ENCODE results near the gene MKNK2. TPM values are rescaled to one million over a fixed set of nuclear protein-coding genes. Genes with fewer than 3 reads are reported as not detected.

MKNK2 gene
- total RNA-seq, 2 donors from 2014 or later = 120 to 123 TPM

- 98% methylated on average over 8 to 20 of the region's 20 CpGs for WGBS, 2 experiments (ENCODE audit: insufficient coverage in 1 of 2, insufficient read length in 1 of 2)
- no peak for DNase-seq
- H3K36me3 ChIP-seq (ENCODE audit: control insufficient read depth, insufficient read depth, low read length) = peaks cover 38% of the 10 kb centered on the region
- Mint-ChIP-seq H3K4me3 (no peak overlapping the region), H3K27ac (no peak overlapping the region), H3K36me3 (ENCODE audit: low read depth) (peaks cover 24% of the 10 kb centered on the region), H3K4me1 (no peaks in the 10 kb centered on the region), H3K9me3 (peaks cover 12% of the 10 kb centered on the region), H3K27me3 (ENCODE audit: insufficient read depth) (no peaks in the 10 kb centered on the region)
- TF ChIP-seq CTCF (conservative IDR thresholded peaks at IDR 0.05) = no peak
- H3K9me3 ChIP-seq (ENCODE audit: control insufficient read depth, low read length) = no peaks in the 10 kb centered on the region
- no peaks in the 10 kb centered on the region for H3K27me3 ChIP-seq (ENCODE audit: control insufficient read depth, insufficient read depth, low read length, poor library complexity, severe bottlenecking)
- H3K4me3 ChIP-seq (ENCODE audit: low read length) = no peak overlapping the region
- H3K9ac ChIP-seq (ENCODE audit: extremely low read depth, low read length, poor library complexity, severe bottlenecking) = no peak overlapping the region
- peaks cover 4% of the 10 kb centered on the region for H3K4me1 ChIP-seq (ENCODE audit: control insufficient read depth, insufficient read depth, low read length)
- no peak overlapping the region for H3K27ac ChIP-seq (ENCODE audit: low read depth, low read length)
Measured at GRCh38 chr19:2039959-2040646, 10.9 kb downstream of the MKNK2 start.

- Histone ChIP-seq H3K4me1 (ENCODE audit: control insufficient read depth, insufficient read depth, low read length) (peaks cover 4% of the 10 kb centered on the region), H3K27me3 (ENCODE audit: control insufficient read depth, insufficient read depth, low read length, poor library complexity, severe bottlenecking) (no peaks in the 10 kb centered on the region), H3K27ac (ENCODE audit: low read depth, low read length) (no peak overlapping the region), H3K9me3 (ENCODE audit: control insufficient read depth, low read length) (no peaks in the 10 kb centered on the region), H3K36me3 (ENCODE audit: control insufficient read depth, insufficient read depth, low read length) (peaks cover 38% of the 10 kb centered on the region), H3K4me3 (ENCODE audit: low read length) (no peak overlapping the region), H3K9ac (ENCODE audit: extremely low read depth, low read length, poor library complexity, severe bottlenecking) (no peak overlapping the region)
- H3K9me3 Mint-ChIP-seq = peaks cover 15% of the 10 kb centered on the region
- H3K27ac Mint-ChIP-seq = no peak overlapping the region
- peak; percentile 29 for TF ChIP-seq CTCF (conservative IDR thresholded peaks at IDR 0.05)
- no peak for DNase-seq
- H3K4me3 Mint-ChIP-seq = no peak overlapping the region
- no peaks in the 10 kb centered on the region for H3K27me3 Mint-ChIP-seq (ENCODE audit: insufficient read depth)
- H3K36me3 Mint-ChIP-seq (ENCODE audit: low read depth) = peaks cover 21% of the 10 kb centered on the region
- 95 to 98% methylated on average over 8 to 30 of the region's 30 CpGs for WGBS, 2 experiments (ENCODE audit: insufficient coverage in 1 of 2, insufficient read length in 1 of 2)
- no peaks in the 10 kb centered on the region for H3K4me1 Mint-ChIP-seq
Measured at GRCh38 chr19:2039089-2039958, 11.7 kb downstream of the MKNK2 start.

GRCh38 chr19:2038284-2039088, 12.6 kb downstream of the MKNK2 start:
- Histone ChIP-seq H3K4me3 (ENCODE audit: low read length) (no peak overlapping the region), H3K36me3 (ENCODE audit: control insufficient read depth, insufficient read depth, low read length) (peaks cover 38% of the 10 kb centered on the region), H3K27me3 (ENCODE audit: control insufficient read depth, insufficient read depth, low read length, poor library complexity, severe bottlenecking) (no peaks in the 10 kb centered on the region), H3K9ac (ENCODE audit: extremely low read depth, low read length, poor library complexity, severe bottlenecking) (no peak overlapping the region), H3K27ac (ENCODE audit: low read depth, low read length) (no peak overlapping the region), H3K9me3 (ENCODE audit: control insufficient read depth, low read length) (no peaks in the 10 kb centered on the region), H3K4me1 (ENCODE audit: control insufficient read depth, insufficient read depth, low read length) (peaks cover 4% of the 10 kb centered on the region)
- Mint-ChIP-seq H3K4me1 (no peaks in the 10 kb centered on the region), H3K27me3 (ENCODE audit: insufficient read depth) (no peaks in the 10 kb centered on the region), H3K4me3 (no peak overlapping the region), H3K27ac (no peak overlapping the region), H3K9me3 (peaks cover 15% of the 10 kb centered on the region), H3K36me3 (ENCODE audit: low read depth) (peaks cover 19% of the 10 kb centered on the region)
- TF ChIP-seq CTCF (conservative IDR thresholded peaks at IDR 0.05) = no peak
- 95 to 97% methylated on average over 19 to 43 of the region's 44 CpGs for WGBS, 2 experiments (ENCODE audit: insufficient coverage in 1 of 2, insufficient read length in 1 of 2)
- DNase-seq = peak; percentile 41

All from endodermal cell (in vitro differentiated cells).